SK-N-MC (cell line): ENCODE results near the gene CRACR2A.

Experiments used
- DNase-seq: peaks from one replicate; pipeline ENCODE4 v3.0.0-alpha.2; 2011; ENCODE audit warnings: low read depth, low spot score
- H3K27ac ChIP-seq: fragments of 200-600 bp; sonication (generic); 2 replicates; pipeline ENCODE4 v1.5.1; 2016; ENCODE audit warnings: mixed run types
- H3K36me3 ChIP-seq: fragments of 200-600 bp; sonication (generic); 2 replicates; pipeline ENCODE4 v1.6.1; 2017; ENCODE audit warnings: antibody characterized with exemption, low read length, mixed read lengths; ENCODE audit not compliant: insufficient read depth
- H3K4me3 ChIP-seq: fragments of 200-600 bp; sonication (generic); 2 replicates; pipeline ENCODE4 v1.5.1; 2016
- H3K9ac ChIP-seq: fragments of 200-600 bp; sonication (generic); 2 replicates; pipeline ENCODE4 v1.8.0; 2017; ENCODE audit warnings: mixed run types, mixed read lengths; ENCODE audit not compliant: insufficient read length
- H3K9me3 ChIP-seq: fragments of 200-600 bp; sonication (generic); 2 replicates; pipeline ENCODE4 v1.6.1; 2017; ENCODE audit warnings: low read depth, mild to moderate bottlenecking, antibody characterized with exemption, low read length, moderate library complexity, mixed read lengths
- EZH2 ChIP-seq: fragments of 200-600 bp; sonication (generic); IDR thresholded peaks from one replicate; pipeline ENCODE4 v1.6.1; 2017; ENCODE audit warnings: antibody characterized with exemption
- FOXP2 ChIP-seq: optimal IDR thresholded peaks from 2 replicates; pipeline ENCODE3; 2011; ENCODE audit warnings: mild to moderate bottlenecking, moderate library complexity; ENCODE audit not compliant: insufficient read depth; ENCODE audit errors: extremely low read length, control extremely low read depth
- POLR2AphosphoS5 ChIP-seq: IDR thresholded peaks from 2 replicates; pipeline ENCODE4 v1.6.1; 2012; ENCODE audit warnings: mild to moderate bottlenecking, low read depth, low read length, borderline replicate concordance

The CRACR2A gene

GRCh38 chr12:3747543-3747942 lies 5.4 kb downstream of the CRACR2A start:
- Histone ChIP-seq H3K9ac (no peak overlapping the region), H3K9me3 (no peaks in the 10 kb centered on the region), H3K4me3 (no peak overlapping the region), H3K36me3 (no peaks in the 10 kb centered on the region), H3K27ac (no peak overlapping the region)
- DNase-seq, result no peak
- TF ChIP-seq EZH2, result no peak
- TF ChIP-seq POLR2AphosphoS5, result no peak
- no peak for TF ChIP-seq FOXP2

GRCh38 chr12:3746758-3747157 lies 6.2 kb downstream of the CRACR2A start:
- H3K9me3 ChIP-seq, result no peaks in the 10 kb centered on the region
- no peak overlapping the region for H3K9ac ChIP-seq
- TF ChIP-seq EZH2 (no peak), FOXP2 (no peak), POLR2AphosphoS5 (no peak)
- H3K4me3 ChIP-seq, result no peak overlapping the region
- no peak overlapping the region for H3K27ac ChIP-seq
- no peaks in the 10 kb centered on the region for H3K36me3 ChIP-seq
- DNase-seq, result no peak

DNA sequence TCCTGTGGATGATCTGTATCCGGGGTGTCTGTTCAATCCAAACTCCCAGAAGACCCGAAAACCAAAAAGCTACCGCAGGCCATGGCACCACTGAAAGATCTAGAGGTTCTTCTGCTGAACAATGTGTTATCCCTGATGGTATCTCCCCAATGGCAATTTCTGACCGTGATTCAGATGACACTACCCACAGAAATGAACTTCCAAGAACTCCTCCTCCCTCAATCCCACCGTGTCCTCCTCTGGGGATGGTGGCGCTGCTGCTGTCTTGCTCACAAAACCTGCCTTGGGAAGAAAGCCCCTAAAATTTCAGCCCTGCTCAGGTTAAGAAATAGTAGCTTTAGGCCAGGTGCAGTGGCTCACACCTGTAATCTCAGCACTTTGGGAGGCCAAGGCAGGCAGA lies 7.8 kb downstream of the CRACR2A start:
- Histone ChIP-seq H3K27ac (no peak overlapping the region), H3K9me3 (no peaks in the 10 kb centered on the region), H3K9ac (no peak overlapping the region), H3K36me3 (no peaks in the 10 kb centered on the region), H3K4me3 (no peak overlapping the region)
- DNase-seq, result no peak
- TF ChIP-seq FOXP2 (no peak), EZH2 (no peak), POLR2AphosphoS5 (no peak)

GRCh38 chr12:3744229-3744901 lies 8.5 kb downstream of the CRACR2A start:
- Histone ChIP-seq H3K27ac (no peak overlapping the region), H3K9ac (no peak overlapping the region), H3K4me3 (no peak overlapping the region), H3K9me3 (no peaks in the 10 kb centered on the region), H3K36me3 (no peaks in the 10 kb centered on the region)
- TF ChIP-seq EZH2 (no peak), FOXP2 (no peak)
- no peak for DNase-seq

DNA sequence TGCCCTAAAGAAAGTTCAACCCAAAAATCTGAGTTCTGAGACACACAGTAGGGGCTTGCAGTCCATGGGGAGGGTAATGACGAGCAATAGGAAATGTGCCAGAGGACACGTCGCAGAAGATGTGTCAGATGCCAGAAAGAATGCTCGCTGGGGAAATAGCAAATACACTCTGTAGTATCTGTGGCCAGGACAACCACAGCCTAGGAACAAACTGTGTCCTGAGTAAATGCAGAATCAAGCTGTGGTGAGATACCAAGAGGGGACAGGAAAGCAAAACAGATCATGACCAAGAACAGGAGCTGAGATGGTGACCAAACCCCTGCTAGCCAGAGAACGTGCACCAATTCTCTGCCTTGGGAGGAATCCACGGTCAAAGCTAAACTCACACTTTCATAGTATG lies 9.1 kb downstream of the CRACR2A start:
- H3K9me3 ChIP-seq, result no peaks in the 10 kb centered on the region
- no peak overlapping the region for H3K9ac ChIP-seq
- H3K27ac ChIP-seq, result no peak overlapping the region
- H3K4me3 ChIP-seq, result no peak overlapping the region
- TF ChIP-seq EZH2, result no peak
- no peak for TF ChIP-seq POLR2AphosphoS5
- no peak for TF ChIP-seq FOXP2
- H3K36me3 ChIP-seq, result no peaks in the 10 kb centered on the region
- no peak for DNase-seq

GRCh38 chr12:3741882-3742672 lies 10.8 kb downstream of the CRACR2A start:
- H3K9me3 ChIP-seq, result no peaks in the 10 kb centered on the region
- H3K36me3 ChIP-seq, result no peaks in the 10 kb centered on the region
- no peak overlapping the region for H3K27ac ChIP-seq
- H3K9ac ChIP-seq, result no peak overlapping the region
- no peak for TF ChIP-seq EZH2
- no peak for TF ChIP-seq FOXP2
- no peak for TF ChIP-seq POLR2AphosphoS5
- H3K4me3 ChIP-seq, result no peak overlapping the region
- no peak for DNase-seq

- H3K9ac ChIP-seq, result no peak overlapping the region
- H3K9me3 ChIP-seq, result no peaks in the 10 kb centered on the region
- H3K4me3 ChIP-seq, result no peak overlapping the region
- H3K36me3 ChIP-seq, result no peaks in the 10 kb centered on the region
- no peak for DNase-seq
- H3K27ac ChIP-seq, result no peak overlapping the region
- TF ChIP-seq FOXP2, result no peak
- no peak for TF ChIP-seq EZH2
- no peak for TF ChIP-seq POLR2AphosphoS5
Measured at GRCh38 chr12:3740480-3741231, 12.3 kb downstream of the CRACR2A start.

DNA sequence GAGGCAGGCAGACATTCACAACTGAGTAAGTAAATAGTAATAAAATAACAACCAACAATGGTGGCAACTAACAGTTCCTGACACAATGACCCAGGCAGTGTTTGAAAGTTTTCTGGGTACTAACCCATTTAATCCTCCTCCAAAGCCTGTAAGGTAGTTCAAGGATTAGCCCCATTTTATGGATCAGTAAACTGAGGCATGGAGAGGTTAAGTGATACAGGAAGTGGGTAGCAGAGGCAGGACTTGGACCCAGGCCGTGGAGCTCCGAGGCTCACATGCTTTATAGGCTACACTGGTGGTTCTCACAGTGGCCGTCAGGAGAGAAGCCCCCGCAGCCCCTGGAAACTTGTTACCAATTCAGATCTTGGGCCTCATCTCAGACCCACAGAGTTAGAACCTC lies 17.5 kb downstream of the CRACR2A start:
- H3K4me3 ChIP-seq, result no peak overlapping the region
- H3K27ac ChIP-seq, result no peak overlapping the region
- DNase-seq, result no peak
- no peaks in the 10 kb centered on the region for H3K36me3 ChIP-seq
- H3K9ac ChIP-seq, result no peak overlapping the region
- no peak for TF ChIP-seq FOXP2
- TF ChIP-seq POLR2AphosphoS5, result no peak
- TF ChIP-seq EZH2, result no peak
- no peaks in the 10 kb centered on the region for H3K9me3 ChIP-seq
